ENCODE measurements around the gene NAGS.
"Not testable (repeated sequence)": the region's sequence is repeated elsewhere in the genome, so short reads cannot be mapped to it uniquely, and the experiment has no call there.

The NAGS gene

GRCh38 chr17:44004077-44004760 lies at the start of gene NAGS:
NAGS (plus strand) TSS chr17:44004622; CDS start chr17:44004664, 42 bp downstream.
- TF ChIP-seq CTCF (IDR thresholded peaks at IDR 0.05; ENCODE audit: low read depth, low read length, missing control alignments): no peak
- DNase-seq (ENCODE audit: low read depth): no peak
- H3K4me3 ChIP-seq (ENCODE audit: low read depth, low read length): no peak within 1 kb of the TSS

- no peak overlapping the region for H3K4me3 ChIP-seq (ENCODE audit: low read depth, low read length)
- no peak for TF ChIP-seq CTCF (IDR thresholded peaks at IDR 0.05; ENCODE audit: low read depth, low read length, missing control alignments)
- DNase-seq (ENCODE audit: low read depth): no peak
Observed at GRCh38 chr17:43956222-43956621, 48.2 kb upstream of the NAGS start.

GRCh38 chr17:43958748-43959352 lies 45.6 kb upstream of the NAGS start:
- DNase-seq (ENCODE audit: low read depth): no peak
- no peak overlapping the region for H3K4me3 ChIP-seq (ENCODE audit: low read depth, low read length)
- no peak for TF ChIP-seq CTCF (IDR thresholded peaks at IDR 0.05; ENCODE audit: low read depth, low read length, missing control alignments)

- H3K4me3 ChIP-seq (ENCODE audit: low read depth, low read length); DNase-seq (ENCODE audit: low read depth): not testable (repeated sequence)
Observed at GRCh38 chr17:43961292-43961691, 43.1 kb upstream of the NAGS start.

DNA sequence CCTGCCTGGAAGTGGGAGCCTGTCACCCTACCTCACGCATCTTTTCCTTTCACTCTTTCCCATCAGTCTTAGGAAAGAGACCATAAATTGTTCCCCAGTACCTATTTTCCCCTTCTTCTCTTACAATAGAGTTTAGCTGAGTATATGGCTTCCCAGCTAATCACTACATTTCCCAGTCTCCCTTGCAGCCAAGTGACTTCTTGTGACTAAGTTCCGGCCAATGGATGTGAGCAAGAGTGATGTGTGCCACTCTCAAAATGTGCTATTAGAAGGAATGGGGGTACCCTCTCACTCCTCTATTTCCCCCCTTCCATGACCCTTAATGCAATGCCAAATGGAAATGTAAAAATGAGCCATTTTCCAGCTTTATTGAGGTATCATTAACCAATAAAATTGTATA lies 42.5 kb upstream of the NAGS start:
- DNase-seq (ENCODE audit: low read depth): no peak
- H3K4me3 ChIP-seq (ENCODE audit: low read depth, low read length): no peak overlapping the region
- TF ChIP-seq CTCF (IDR thresholded peaks at IDR 0.05; ENCODE audit: low read depth, low read length, missing control alignments): no peak

- no peak overlapping the region for H3K4me3 ChIP-seq (ENCODE audit: low read depth, low read length)
- TF ChIP-seq CTCF (IDR thresholded peaks at IDR 0.05; ENCODE audit: low read depth, low read length, missing control alignments): no peak
- DNase-seq (ENCODE audit: low read depth): no peak
Observed at GRCh38 chr17:43962479-43962878, 41.9 kb upstream of the NAGS start.

DNA sequence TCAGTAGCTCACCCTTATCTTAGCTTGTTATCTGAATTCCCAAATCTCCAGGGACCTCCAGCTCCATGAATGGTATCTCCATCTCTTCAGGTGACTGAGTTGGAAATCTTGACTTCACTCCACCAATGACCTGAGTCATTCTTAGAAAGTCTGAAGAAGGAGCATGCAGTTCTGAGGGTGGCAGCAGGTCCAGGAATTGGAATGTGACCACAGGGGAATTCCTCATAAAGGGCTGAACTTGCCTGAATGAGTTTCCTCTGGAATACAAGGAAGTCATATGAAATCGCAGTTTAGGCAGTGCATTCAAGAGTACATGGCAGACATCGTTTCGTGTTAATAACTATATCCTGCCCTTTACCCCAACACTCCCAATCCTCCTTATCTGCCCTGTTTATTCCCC lies 38.1 kb upstream of the NAGS start:
- no peak overlapping the region for H3K4me3 ChIP-seq (ENCODE audit: low read depth, low read length)
- DNase-seq (ENCODE audit: low read depth): no peak
- no peak for TF ChIP-seq CTCF (IDR thresholded peaks at IDR 0.05; ENCODE audit: low read depth, low read length, missing control alignments)
